Measurements from ENCODE around the gene SCOC. TPM values are rescaled to one million over a fixed set of nuclear protein-coding genes. Genes with fewer than 3 reads are reported as not detected.

SCOC gene
- total RNA-seq, result 29.5 and 35.8 TPM in 2 replicates

DNA sequence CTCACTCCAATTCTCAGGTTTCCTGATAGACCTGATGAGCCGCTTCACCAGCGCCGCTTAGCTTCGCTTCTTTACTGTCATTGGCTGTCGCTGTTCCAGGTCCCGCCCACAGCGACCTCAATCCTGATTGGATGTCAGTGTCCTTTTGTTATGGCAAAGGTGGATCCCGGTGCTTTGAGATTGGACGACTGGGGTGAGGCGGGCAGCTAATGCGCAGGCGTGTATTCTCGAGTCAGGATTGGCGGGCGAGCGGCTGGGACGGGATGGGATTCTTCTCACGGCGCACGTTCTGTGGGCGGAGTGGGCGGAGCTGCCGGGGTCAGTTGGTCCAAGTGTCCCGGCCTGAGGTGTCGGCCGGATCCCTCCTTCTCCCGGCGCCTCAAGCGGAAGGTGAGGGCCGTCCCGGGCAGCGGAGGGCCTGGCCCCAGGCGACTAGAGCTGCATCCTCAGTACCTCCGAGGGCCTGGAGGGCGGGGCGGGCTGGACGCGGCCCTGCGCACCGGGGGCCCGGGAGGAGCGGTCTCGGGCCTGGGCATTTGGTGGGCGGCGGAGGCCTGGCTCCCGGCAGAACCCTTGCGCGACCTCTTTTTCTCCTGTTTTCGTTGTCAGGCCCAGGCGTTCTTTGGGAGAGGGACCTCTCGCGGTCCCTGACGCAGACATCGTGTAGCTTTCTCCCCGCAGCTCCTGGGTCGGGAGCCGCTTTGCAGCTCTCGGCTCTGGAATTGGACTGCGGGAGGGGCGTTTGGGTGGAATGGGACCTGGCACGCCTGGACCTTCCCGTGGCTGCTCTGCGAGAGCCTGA, at the start of gene SCOC:
Gene SCOC, plus strand, starts transcription at position 319 of the 802 bp plus-strand sequence. CDS start 5,525 bp downstream, outside the sequence.

DNA sequence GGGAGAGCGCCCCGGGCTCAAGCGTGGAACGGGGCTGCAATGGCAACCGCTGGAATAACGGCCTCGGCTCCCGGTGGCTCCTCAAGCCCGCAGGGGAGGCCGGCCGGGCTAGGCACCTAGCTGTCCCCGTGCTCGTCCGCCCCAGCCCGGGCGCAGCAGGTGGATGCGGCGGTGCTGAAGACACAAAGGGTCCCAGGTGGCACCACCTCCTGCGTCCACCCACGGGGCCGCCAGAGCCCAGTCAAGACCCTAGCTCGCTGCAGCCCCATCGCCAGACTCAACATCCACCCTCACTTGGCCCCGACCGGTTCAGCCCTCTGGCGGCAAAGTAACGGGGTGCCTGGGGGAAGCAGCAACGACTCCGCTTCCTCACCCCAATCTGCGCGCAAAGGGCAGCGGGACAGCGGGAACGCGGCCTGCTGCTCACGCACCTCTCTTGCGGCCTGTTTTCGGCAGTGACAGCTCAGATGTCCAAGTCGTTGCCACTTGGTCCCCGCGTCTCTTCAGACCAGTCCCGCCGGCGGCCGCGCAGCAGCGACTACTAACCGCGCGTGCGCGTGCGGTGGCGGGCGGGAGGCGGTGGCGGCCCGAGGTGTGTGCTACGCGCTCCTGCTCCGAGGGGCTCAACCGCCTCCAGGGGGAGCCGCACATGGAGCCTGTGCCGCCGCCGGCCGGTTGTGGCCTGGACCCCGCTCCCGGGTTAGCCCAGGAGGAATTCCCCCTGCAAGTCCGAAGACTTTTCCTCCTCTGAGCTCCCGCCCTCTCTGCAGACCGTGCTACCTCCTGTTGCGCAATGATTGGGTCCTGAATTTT, 53.9 kb downstream of the SCOC start, which contains the start of gene CLGN:
Gene CLGN, minus strand, starts transcription at position 543 of the 813 bp plus-strand sequence. CDS start 14,570 bp downstream, outside the sequence.

Other genes starting within 250 kb of the SCOC start
- gene MAML3, start 219.5 kb upstream of the SCOC start, total RNA-seq, result 8.1 and 9.2 TPM in 2 replicates
- 0.09 and 0.54 TPM in 2 replicates for gene CLGN, start 54.0 kb downstream of the SCOC start, total RNA-seq
- not detected in 2 replicates for gene MGAT4D, start 124.6 kb downstream of the SCOC start, total RNA-seq
- gene ELMOD2, start 150.5 kb downstream of the SCOC start, total RNA-seq, result 15.0 and 19.1 TPM in 2 replicates
- not detected in 2 replicates for gene UCP1, start 195.3 kb downstream of the SCOC start, total RNA-seq